ENCODE measurements around the gene GPN3.
"Not testable (repeated sequence)": the region's sequence is repeated elsewhere in the genome, so short reads cannot be mapped to it uniquely, and the experiment has no call there.

GPN3 gene

GRCh38 chr12:110468214-110469048 lies at the start of gene GPN3, which contains the start of gene FAM216A:
TSS of gene GPN3 (minus strand) at chr12:110468257. CDS start at chr12:110468203, 54 bp downstream.
TSS of gene FAM216A (plus strand) at chr12:110468845. CDS start at chr12:110468876, 31 bp downstream.
- DNase-seq, result peak; percentile 99

GRCh38 chr12:110516995-110517394 lies 48.9 kb upstream of the GPN3 start:
- DNase-seq, result no peak

- DNase-seq, result no peak
Measured at GRCh38 chr12:110514363-110514762, 46.3 kb upstream of the GPN3 start.

GRCh38 chr12:110513842-110514241 lies 45.8 kb upstream of the GPN3 start:
- DNase-seq, result no peak

GRCh38 chr12:110508071-110508586 lies 40.1 kb upstream of the GPN3 start:
- no peak for DNase-seq

- DNase-seq, result no peak
Measured at GRCh38 chr12:110505332-110505731, 37.3 kb upstream of the GPN3 start.

GRCh38 chr12:110503432-110503831 lies 35.4 kb upstream of the GPN3 start:
- DNase-seq, result no peak

- DNase-seq, result peak; percentile 98
Measured at GRCh38 chr12:110501752-110502738, 34.0 kb upstream of the GPN3 start, which contains the start of the genes RAD9B and VPS29. TSS of gene RAD9B (plus strand) at chr12:110502331. CDS start at chr12:110502338, 7 bp downstream. TSS of gene VPS29 (minus strand) at chr12:110502111. CDS start at chr12:110502051, 60 bp downstream.

- peak; percentile 46 for DNase-seq
Measured at GRCh38 chr12:110501399-110501751, 33.3 kb upstream of the GPN3 start.

- no peak for DNase-seq
Measured at GRCh38 chr12:110498984-110499706, 31.1 kb upstream of the GPN3 start.

GRCh38 chr12:110475426-110475825 lies 7.4 kb upstream of the GPN3 start:
- no peak for DNase-seq

GRCh38 chr12:110467847-110468213 lies 227 bp downstream of the GPN3 start:
- DNase-seq, result no peak

GRCh38 chr12:110466791-110467190 lies 1.3 kb downstream of the GPN3 start:
- DNase-seq, result no peak

GRCh38 chr12:110465765-110466164 lies 2.3 kb downstream of the GPN3 start:
- not testable (repeated sequence) for DNase-seq

- DNase-seq, result no peak
Measured at GRCh38 chr12:110465024-110465423, 3.0 kb downstream of the GPN3 start.

GRCh38 chr12:110461189-110461588 lies 6.9 kb downstream of the GPN3 start:
- DNase-seq, result not testable (repeated sequence)

GRCh38 chr12:110458756-110459155 lies 9.3 kb downstream of the GPN3 start:
- DNase-seq, result no peak

GRCh38 chr12:110453569-110454296 lies 14.3 kb downstream of the GPN3 start:
- no peak for DNase-seq

GRCh38 chr12:110451263-110451662 lies 16.8 kb downstream of the GPN3 start:
- DNase-seq, result no peak

GRCh38 chr12:110449799-110450497 lies 18.1 kb downstream of the GPN3 start, which contains the start of gene ARPC3:
TSS of gene ARPC3 (minus strand) at chr12:110450337. CDS start at chr12:110450260, 77 bp downstream.
- peak; percentile 89 for DNase-seq

- DNase-seq, result no peak
Measured at GRCh38 chr12:110444455-110444854, 23.6 kb downstream of the GPN3 start.

Data from NCI-H510A treated with DMSO at 0.1 percent for 48 hours (cell line).